HepG2 (cell line): ENCODE data around the gene HAS3. TPM values are rescaled to one million over a fixed set of nuclear protein-coding genes. Genes with fewer than 3 reads are reported as not detected.
A peak's percentile ranks its signal among the peaks of the same experiment; 100 is the strongest.

Experiments
- DZIP1 ChIP-seq: sonication (generic); formaldehyde crosslinking; IDR thresholded peaks from 2 replicates; pipeline ENCODE4 v1.5.0; 2020; ENCODE audit warnings: mild to moderate bottlenecking, missing genetic modification reagents
- HCFC1 ChIP-seq: fragments of 150-350 bp; IDR thresholded peaks from 2 replicates; pipeline ENCODE4 v1.6.1; 2014; ENCODE audit warnings: low read depth, low read length
- MXD4 ChIP-seq: IDR thresholded peaks from 2 replicates; pipeline ENCODE4 v1.6.1; 2016; ENCODE audit warnings: mild to moderate bottlenecking, missing biosample characterization, missing genetic modification reagents
- NR2F6 ChIP-seq, 2 experiments: IDR thresholded peaks; 2 replicates each; pipeline ENCODE4 v1.6.1; 2016; ENCODE audit warnings: antibody characterized with exemption in 1 of 2, mild to moderate bottlenecking in 1 of 2
- POLR2AphosphoS2 ChIP-seq: IDR thresholded peaks from 2 replicates; pipeline ENCODE4 v1.6.1; 2011; ENCODE audit warnings: low read depth, low read length, improper control_type of control experiment
- RAD21 ChIP-seq: fragments of 450-650 bp; formaldehyde crosslinking; IDR thresholded peaks from 2 replicates; pipeline ENCODE4 v1.5.0; 2020; ENCODE audit warnings: mild to moderate bottlenecking
- SMC3 ChIP-seq: IDR thresholded peaks from 2 replicates; pipeline ENCODE4 v1.6.1; 2011; ENCODE audit warnings: low read length, improper control_type of control experiment
- SRF ChIP-seq: IDR thresholded peaks from 2 replicates; pipeline ENCODE4 v1.6.1; 2011; ENCODE audit warnings: mild to moderate bottlenecking, low read depth, low read length, moderate library complexity
- STAG1 ChIP-seq: sonication (generic); formaldehyde crosslinking; IDR thresholded peaks from 2 replicates; pipeline ENCODE4 v1.4.0; 2020; ENCODE audit warnings: missing genetic modification reagents
- TRIM22 ChIP-seq: fragments of 450-650 bp; IDR thresholded peaks from 2 replicates; pipeline ENCODE4 v1.6.1; 2017
- XRCC5 ChIP-seq: fragments of 200-400 bp; formaldehyde crosslinking; optimal IDR thresholded peaks from 2 replicates; pipeline ENCODE3; 2017; ENCODE audit warnings: mild to moderate bottlenecking, low read length
- ZGPAT ChIP-seq: IDR thresholded peaks from 2 replicates; pipeline ENCODE4 v1.6.1; 2016; ENCODE audit warnings: mild to moderate bottlenecking
- ZNF282 ChIP-seq: fragments of 450-650 bp; IDR thresholded peaks from 2 replicates; pipeline ENCODE4 v1.6.1; 2018; ENCODE audit not compliant: partially characterized antibody
- ZNF496 ChIP-seq: sonication (generic); formaldehyde crosslinking; IDR thresholded peaks from 2 replicates; pipeline ENCODE4 v1.8.1; 2023; ENCODE audit warnings: mild to moderate bottlenecking, moderate library complexity, missing genetic modification reagents; ENCODE audit not compliant: insufficient replicate concordance
- ZNF513 ChIP-seq: sonication (generic); formaldehyde crosslinking; conservative IDR thresholded peaks from 2 replicates; pipeline ENCODE4 v1.5.0; 2020; ENCODE audit warnings: missing genetic modification reagents
- ZNF550 ChIP-seq: sonication (generic); formaldehyde crosslinking; IDR thresholded peaks from 2 replicates; pipeline ENCODE4 v1.4.0; 2020; ENCODE audit warnings: mild to moderate bottlenecking, missing genetic modification reagents, borderline replicate concordance
- ZNF619 ChIP-seq: sonication (generic); formaldehyde crosslinking; IDR thresholded peaks from 2 replicates; pipeline ENCODE4 v1.4.0; 2020; ENCODE audit warnings: mild to moderate bottlenecking, missing genetic modification reagents
- ZNF768 ChIP-seq: sonication (generic); formaldehyde crosslinking; IDR thresholded peaks from 2 replicates; pipeline ENCODE4 v1.4.0; 2020; ENCODE audit warnings: missing genetic modification reagents
- polyA plus RNA-seq, 8 experiments: library from polyadenylated mRNA; depleted of rRNA in 3 of 8; stranded (reverse) in 7 of 8; unstranded in 1 of 8; fragments of >200 nt; fragmentation: Illumina TruSeq in 4 of 8; extraction: Trizol in 4 of 8; gene quantifications; 2 replicates each; pipeline versions ENCODE4 v1.2.1 to v1.2.3, GENCODE V29; 2011 to 2016; ENCODE audit warnings: low read depth in 4 of 8, missing spikeins in 1 of 8, mixed read lengths in 1 of 8; ENCODE audit not compliant: insufficient read depth in 1 of 8
- total RNA-seq, 5 experiments: library from RNA; depleted of rRNA; stranded (reverse); fragments of >200 nt; fragmentation: Illumina TruSeq; extraction: Trizol; gene quantifications; 2 replicates each; pipeline ENCODE4 v1.2.3, GENCODE V29; 2016; ENCODE audit warnings: low read depth in 1 of 5
- TF ChIP-seq, protein P1 (sequence below): sonication (generic); formaldehyde crosslinking; IDR thresholded peaks from 2 replicates; pipeline ENCODE4 v1.4.0; 2020; ENCODE audit warnings: mild to moderate bottlenecking, missing genetic modification reagents
- TF ChIP-seq, protein P2 (sequence below): sonication (generic); formaldehyde crosslinking; conservative IDR thresholded peaks from 2 replicates; pipeline ENCODE4 v1.8.0; 2022; ENCODE audit warnings: mild to moderate bottlenecking, moderate library complexity, missing genetic modification reagents

HAS3 gene
- total and polyA plus RNA-seq, 2 of the 13 experiments (the other 11 are each of a cell fraction or from before 2014, with no cell fraction given), result 0.04 to 0.30 TPM

- no peak for TF ChIP-seq NR2F6 (IDR thresholded peaks at IDR 0.05)
- no peak for TF ChIP-seq NR2F6 (CRISPR knock-in tag; IDR thresholded peaks at IDR 0.05)
- no peak for TF ChIP-seq TRIM22
- TF ChIP-seq XRCC5, result peak; percentile 96
- peak; percentile 46; the same call in 1 of the 2 replicates for TF ChIP-seq ZNF768 (CRISPR knock-in tag)
- TF ChIP-seq DZIP1 (CRISPR knock-in tag), result peak; percentile 53; the same call in 1 of the 2 replicates
- peak; percentile 78 for TF ChIP-seq RAD21 (CRISPR knock-in tag)
- no peak for TF ChIP-seq MXD4
- no peak for TF ChIP-seq ZNF496 (CRISPR knock-in tag)
- no peak for TF ChIP-seq HCFC1
- no peak for TF ChIP-seq ZGPAT (CRISPR knock-in tag)
- TF ChIP-seq STAG1 (CRISPR knock-in tag), result peak; percentile 74
- TF ChIP-seq POLR2AphosphoS2, result no peak
- TF ChIP-seq, protein P1, sequence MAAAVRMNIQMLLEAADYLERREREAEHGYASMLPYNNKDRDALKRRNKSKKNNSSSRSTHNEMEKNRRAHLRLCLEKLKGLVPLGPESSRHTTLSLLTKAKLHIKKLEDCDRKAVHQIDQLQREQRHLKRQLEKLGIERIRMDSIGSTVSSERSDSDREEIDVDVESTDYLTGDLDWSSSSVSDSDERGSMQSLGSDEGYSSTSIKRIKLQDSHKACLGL (CRISPR knock-in tag), result 0 out of 2 replicates have a peak, but pooled peaks have one; percentile 21
- TF ChIP-seq ZNF619 (CRISPR knock-in tag), result 0 out of 2 replicates have a peak, but pooled peaks have one; percentile 41
- no peak for TF ChIP-seq ZNF550
- TF ChIP-seq ZNF513 (CRISPR knock-in tag), result no peak
- TF ChIP-seq SRF, result no peak
- no peak for TF ChIP-seq ZNF282
- TF ChIP-seq, protein P2, sequence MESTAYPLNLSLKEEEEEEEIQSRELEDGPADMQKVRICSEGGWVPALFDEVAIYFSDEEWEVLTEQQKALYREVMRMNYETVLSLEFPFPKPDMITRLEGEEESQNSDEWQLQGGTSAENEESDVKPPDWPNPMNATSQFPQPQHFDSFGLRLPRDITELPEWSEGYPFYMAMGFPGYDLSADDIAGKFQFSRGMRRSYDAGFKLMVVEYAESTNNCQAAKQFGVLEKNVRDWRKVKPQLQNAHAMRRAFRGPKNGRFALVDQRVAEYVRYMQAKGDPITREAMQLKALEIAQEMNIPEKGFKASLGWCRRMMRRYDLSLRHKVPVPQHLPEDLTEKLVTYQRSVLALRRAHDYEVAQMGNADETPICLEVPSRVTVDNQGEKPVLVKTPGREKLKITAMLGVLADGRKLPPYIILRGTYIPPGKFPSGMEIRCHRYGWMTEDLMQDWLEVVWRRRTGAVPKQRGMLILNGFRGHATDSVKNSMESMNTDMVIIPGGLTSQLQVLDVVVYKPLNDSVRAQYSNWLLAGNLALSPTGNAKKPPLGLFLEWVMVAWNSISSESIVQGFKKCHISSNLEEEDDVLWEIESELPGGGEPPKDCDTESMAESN, result no peak
- TF ChIP-seq SMC3, result peak; percentile 60; the same call in 1 of the 2 replicates
Observed at GRCh38 chr16:69112285-69113129, 7.1 kb downstream of the HAS3 start (continued).
